ENCODE measurements around the gene INO80E. TPM values are rescaled to one million over a fixed set of nuclear protein-coding genes. Genes with fewer than 3 reads are reported as not detected.

The INO80E gene
- total RNA-seq, 1 experiment from 2014 or later, result 94.1 TPM

GRCh38 chr16:29993191-29993902, 2.7 kb upstream of the INO80E start:
- no peaks in the 10 kb centered on the region; the same call in 1 of the 2 replicates for H3K79me2 ChIP-seq (ENCODE audit: insufficient read depth, low read length)
- H3K56ac ChIP-seq (ENCODE audit: insufficient read length, low read depth, low read length), result no peak overlapping the region
- no peak overlapping the region for H4K5ac ChIP-seq (ENCODE audit: insufficient read length, low read depth, low read length)
- H3K4me2 ChIP-seq (ENCODE audit: insufficient read depth, insufficient read length, low read length), result no peak overlapping the region
- H2AFZ ChIP-seq (ENCODE audit: low read length), result no peak overlapping the region
- no peak overlapping the region for H4K91ac ChIP-seq (ENCODE audit: insufficient read length, low read depth, low read length)
- no peak overlapping the region for H2BK120ac ChIP-seq (ENCODE audit: low read depth, low read length, poor library complexity, severe bottlenecking)
- no peak for DNase-seq
- no peaks in the 10 kb centered on the region for H3K9me3 ChIP-seq (ENCODE audit: control insufficient read depth, low read depth, low read length)
- no peak overlapping the region for H3T11ph ChIP-seq (ENCODE audit: low read length)
- no peak overlapping the region for H3K18ac ChIP-seq (ENCODE audit: insufficient read length, low read depth, low read length)
- no peak for TF ChIP-seq CTCF (conservative IDR thresholded peaks at IDR 0.05)
- H3K36me3 Mint-ChIP-seq (ENCODE audit: insufficient read depth in 1 of 3, low read depth in 3 of 3), result peaks cover 9 to 63% (median 41%) of the 10 kb centered on the region in 3 experiments; a peak in 6 of 7 replicates
- H3K9ac ChIP-seq (ENCODE audit: extremely low read depth, insufficient read length, low read length), result no peak overlapping the region
- WGBS (ENCODE audit: extremely low coverage, insufficient read length, low lambda C conversion rate), result no CpG with 5 or more reads among the region's 25 CpGs
- H3K4me1 Mint-ChIP-seq, result peaks cover 15 to 18% of the 10 kb centered on the region in 2 experiments
- H2BK5ac ChIP-seq (ENCODE audit: insufficient read length, low read length), result no peak overlapping the region
- no peaks in the 10 kb centered on the region for H3K79me1 ChIP-seq (ENCODE audit: insufficient read depth, low read depth, low read length, poor library complexity, severe bottlenecking)
- H2BK15ac ChIP-seq (ENCODE audit: low read depth, low read length), result no peak overlapping the region
- H3K23me2 ChIP-seq (ENCODE audit: insufficient read length, low read depth, low read length, poor library complexity, severe bottlenecking), result peaks cover 9% of the 10 kb centered on the region
- H3K14ac ChIP-seq (ENCODE audit: insufficient read depth, low read length), result no peak overlapping the region
- H3K27ac ChIP-seq (ENCODE audit: insufficient read length, low read depth, low read length), result no peak overlapping the region
- no peak overlapping the region for H2BK12ac ChIP-seq (ENCODE audit: insufficient read length, low read depth, low read length)
- no peaks in the 10 kb centered on the region for H4K20me1 ChIP-seq (ENCODE audit: control insufficient read depth, insufficient read depth, insufficient read length)
- no peak overlapping the region for H3K23ac ChIP-seq (ENCODE audit: insufficient read length, low read depth, low read length)
- H3K9me3 Mint-ChIP-seq, result no peaks in the 10 kb centered on the region
- no peaks in the 10 kb centered on the region; the same call in 1 of the 2 replicates for H3K27me3 Mint-ChIP-seq (ENCODE audit: low read depth)
- H2BK20ac ChIP-seq (ENCODE audit: low read depth, low read length, poor library complexity, severe bottlenecking), result no peak overlapping the region
- H3K4me3 Mint-ChIP-seq, result no peak overlapping the region
- no peak overlapping the region for H3K4ac ChIP-seq (ENCODE audit: low read depth, low read length)
- H3K4me1 ChIP-seq (ENCODE audit: insufficient read depth, low read length), result no peaks in the 10 kb centered on the region
- no peak overlapping the region for H2AK5ac ChIP-seq (ENCODE audit: insufficient read length, low read length)
- no peak overlapping the region for H4K8ac ChIP-seq (replicated peaks; ENCODE audit: insufficient read length, low read depth, low read length)
- no peaks in the 10 kb centered on the region for H3K27me3 ChIP-seq (ENCODE audit: insufficient read depth, low read length)
- H3K27ac Mint-ChIP-seq, result no peak overlapping the region
